ENCODE measurements around the gene SYVN1. TPM values are rescaled to one million over a fixed set of nuclear protein-coding genes. Genes with fewer than 3 reads are reported as not detected.

The SYVN1 gene
- total RNA-seq, 1 experiment from 2014 or later = 45.9 TPM

DNA sequence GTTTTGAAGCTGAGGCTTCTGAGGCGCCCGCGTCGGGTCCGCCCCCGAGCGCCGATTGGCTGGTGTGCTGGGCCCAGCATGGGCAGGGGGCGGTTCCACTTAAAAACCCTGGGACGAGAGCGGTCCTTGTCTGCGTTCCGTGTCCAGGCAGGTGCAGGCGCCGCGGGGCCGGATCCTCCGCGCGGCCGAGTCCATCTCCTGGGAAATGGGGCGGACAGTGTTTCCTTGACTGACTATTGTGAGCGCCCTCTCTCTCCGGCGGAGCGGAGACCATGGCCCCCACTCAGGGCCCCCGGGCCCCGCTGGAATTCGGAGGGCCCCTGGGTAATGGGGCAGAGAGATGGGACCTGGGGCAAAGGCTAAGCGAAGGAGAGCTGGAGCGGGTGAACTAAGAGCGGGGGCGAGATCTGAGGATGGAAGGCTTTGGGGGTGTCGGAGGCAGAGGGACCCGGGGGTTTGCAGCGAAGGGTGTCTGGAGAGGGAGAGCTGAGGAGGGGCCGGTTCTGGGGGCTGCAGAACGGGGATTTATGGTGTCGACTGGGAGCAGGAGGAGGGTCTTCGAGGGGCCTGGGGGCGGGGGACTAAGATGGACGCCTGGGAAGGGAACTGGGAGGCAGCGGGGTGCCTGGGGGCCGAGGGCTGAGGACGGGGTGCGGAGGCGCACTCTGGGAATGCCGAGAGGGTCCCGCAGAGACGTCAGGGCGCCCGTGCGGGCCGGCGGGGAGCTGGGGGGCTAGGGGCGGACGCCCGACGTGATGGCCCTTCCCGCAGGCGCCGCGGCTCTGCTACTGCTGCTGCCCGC is 22.4 kb downstream of the SYVN1 start, which contains the start of gene TM7SF2:
TSS of gene TM7SF2 (plus strand) at position 129 of the 802 bp plus-strand sequence. CDS start at position 273, 144 bp downstream.
- Histone ChIP-seq H3K27ac (ENCODE audit: low read depth, low read length) (peak within 1 kb of the TSS; percentile 82), H3K4me1 (ENCODE audit: control insufficient read depth in 1 of 2, insufficient read depth in 2 of 2, low read length in 2 of 2) (peaks cover 22 to 50% of the 10 kb centered on the region in 2 experiments), H2AFZ (ENCODE audit: low read depth, low read length, poor library complexity, severe bottlenecking) (no peak within 1 kb of the TSS), H3K79me2 (ENCODE audit: insufficient read depth, low read length) (peaks cover 16% of the 10 kb centered on the region), H3K9me2 (ENCODE audit: insufficient read depth) (no peaks in the 10 kb centered on the region), H3K36me3 (ENCODE audit: control insufficient read depth in 1 of 2, insufficient read depth in 2 of 2, low read length in 2 of 2) (0 out of 4 replicates have a peak, but pooled peaks cover 0 to 10% of the 10 kb centered on the region in 2 experiments), H3K4me2 (ENCODE audit: low read length) (peak within 1 kb of the TSS; percentile 92), H3K27me3 (ENCODE audit: insufficient read depth, low read length) (no peaks in the 10 kb centered on the region), H3K4me3 (replicated peaks in 1 of 2; ENCODE audit: low read depth in 1 of 2, low read length in 2 of 2) (peak within 1 kb of the TSS; percentile 66 to 76), H4K20me1 (ENCODE audit: insufficient read depth) (no peaks in the 10 kb centered on the region), H3K9me3 (ENCODE audit: control insufficient read depth in 1 of 2, insufficient read depth in 1 of 2, low read depth in 1 of 2, low read length in 2 of 2) (no peaks in the 10 kb centered on the region), H3K9ac (ENCODE audit: low read length) (peak within 1 kb of the TSS; percentile 68)
- TF ChIP-seq POLR2A (IDR thresholded peaks at IDR 0.05; ENCODE audit: borderline replicate concordance, extremely low read depth, insufficient read depth, insufficient read length) (peak; percentile 99), CBX3 (IDR thresholded peaks at IDR 0.05; ENCODE audit: low read depth) (no peak), POLR2AphosphoS5 (IDR thresholded peaks at IDR 0.05; ENCODE audit: low read depth, low read length) (peak; percentile 99), TCF7L2 (IDR thresholded peaks at IDR 0.05; ENCODE audit: borderline replicate concordance, extremely low read depth, insufficient read depth, insufficient read length) (peak; percentile 40), SRF (IDR thresholded peaks at IDR 0.05; ENCODE audit: low read depth) (no peak)
- TF ChIP-seq, protein P1, sequence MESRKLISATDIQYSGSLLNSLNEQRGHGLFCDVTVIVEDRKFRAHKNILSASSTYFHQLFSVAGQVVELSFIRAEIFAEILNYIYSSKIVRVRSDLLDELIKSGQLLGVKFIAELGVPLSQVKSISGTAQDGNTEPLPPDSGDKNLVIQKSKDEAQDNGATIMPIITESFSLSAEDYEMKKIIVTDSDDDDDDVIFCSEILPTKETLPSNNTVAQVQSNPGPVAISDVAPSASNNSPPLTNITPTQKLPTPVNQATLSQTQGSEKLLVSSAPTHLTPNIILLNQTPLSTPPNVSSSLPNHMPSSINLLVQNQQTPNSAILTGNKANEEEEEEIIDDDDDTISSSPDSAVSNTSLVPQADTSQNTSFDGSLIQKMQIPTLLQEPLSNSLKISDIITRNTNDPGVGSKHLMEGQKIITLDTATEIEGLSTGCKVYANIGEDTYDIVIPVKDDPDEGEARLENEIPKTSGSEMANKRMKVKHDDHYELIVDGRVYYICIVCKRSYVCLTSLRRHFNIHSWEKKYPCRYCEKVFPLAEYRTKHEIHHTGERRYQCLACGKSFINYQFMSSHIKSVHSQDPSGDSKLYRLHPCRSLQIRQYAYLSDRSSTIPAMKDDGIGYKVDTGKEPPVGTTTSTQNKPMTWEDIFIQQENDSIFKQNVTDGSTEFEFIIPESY (IDR thresholded peaks at IDR 0.05; ENCODE audit: extremely low read depth, insufficient replicate concordance, low read length) = peak; percentile 43
- intact Hi-C loops (cut with micrococcal nuclease) = loop anchor here (2.0 to 10.0 kb wide), 3 partner anchors 70 to 265 kb away; partner anchors contain the start of genes ATG2A and CAPN1
- POLR2A ChIA-PET = interaction anchor here (0.6 to 3.7 kb wide), 17 partner anchors 9 to 396 kb away, joined by 3 to 21 read pairs (median 5); partner anchors contain the start of genes ARL2, CAPN1, FAU and MRPL49
- CTCF ChIA-PET = interaction anchor here (0.6 to 3.2 kb wide), 17 partner anchors 10 to 333 kb away, joined by 3 to 20 read pairs (median 4); partner anchors contain the start of genes ARL2, CAPN1, CDC42BPG and FAU
- BruUV-seq (replicated peaks) = no TSS peak
- peak; percentile 89 for DNase-seq (ENCODE audit: low read depth, low spot score)
- RAD21 ChIA-PET (ENCODE audit: low non-redundant PET in 1 of 2, low total read pairs in 2 of 2, uncharacterized antibody in 2 of 2, unreplicated experiment in 2 of 2) = interaction anchor here (0.7 to 0.9 kb wide), 2 partner anchors 11 to 204 kb away, joined by 3 to 5 read pairs; partner anchors contain the start of gene MRPL49 (in 1 of the 2)
- peak; percentile 81 for ATAC-seq
